CD14-positive monocyte (primary cell): ENCODE results near the gene CDC14B. TPM values are rescaled to one million over a fixed set of nuclear protein-coding genes. Genes with fewer than 3 reads are reported as not detected.

ENCODE experiments used
- DNase-seq, 3 donors: peaks; one replicate each; pipeline ENCODE4 v3.0.0-alpha.2; 2011 to 2022
- H2AFZ ChIP-seq: 2 replicates; pipeline ENCODE4 v1.6.0; 2012; ENCODE audit warnings: mild to moderate bottlenecking, low read depth, low read length, inconsistent platforms; ENCODE audit not compliant: insufficient read depth, poor library complexity, severe bottlenecking
- H3K27ac ChIP-seq, 2 donors: 1 replicate in 1 of 2; 2 replicates in 1 of 2; pipeline ENCODE4 v1.5.1; 2012 to 2013; ENCODE audit warnings: low read length in 2 of 2, control low read depth in 1 of 2, inconsistent platforms in 1 of 2, low read depth in 1 of 2, mild to moderate bottlenecking in 1 of 2
- H3K27me3 ChIP-seq, 2 donors: one replicate each; pipeline versions ENCODE4 v1.6.0 to v1.6.1; 2011 to 2013; ENCODE audit warnings: low read length in 2 of 2; ENCODE audit not compliant: control insufficient read depth in 2 of 2, insufficient read depth in 2 of 2
- H3K36me3 ChIP-seq, 2 donors: replicated peaks in 1 of 2; 1 replicate in 1 of 2; 2 replicates in 1 of 2; pipeline versions ENCODE4 v1.5.1 to v1.6.1; 2012 to 2013; ENCODE audit warnings: low read length in 2 of 2, control low read depth in 1 of 2, inconsistent platforms in 1 of 2, mild to moderate bottlenecking in 1 of 2; ENCODE audit not compliant: insufficient read depth in 2 of 2, control insufficient read depth in 1 of 2
- H3K4me1 ChIP-seq, 2 donors: 1 replicate in 1 of 2; 2 replicates in 1 of 2; pipeline versions ENCODE4 v1.5.1 to v1.6.1; 2012 to 2013; ENCODE audit warnings: low read length in 2 of 2, control low read depth in 1 of 2, inconsistent platforms in 1 of 2, mild to moderate bottlenecking in 1 of 2, moderate library complexity in 1 of 2; ENCODE audit not compliant: insufficient read depth in 2 of 2, control insufficient read depth in 1 of 2
- H3K4me2 ChIP-seq: replicated peaks from 2 replicates; pipeline ENCODE3; 2012; ENCODE audit warnings: low read length, moderate library complexity, mild to moderate bottlenecking; ENCODE audit not compliant: poor library complexity, severe bottlenecking; ENCODE audit errors: extremely low read depth
- H3K4me3 ChIP-seq, 3 experiments: fragments of 200-600 bp in 1 of 3; sonication (generic) in 1 of 3; replicated peaks in 1 of 3; 1 replicate in 2 of 3; 2 replicates in 1 of 3; pipeline ENCODE4 v1.5.1; 2011 to 2013; ENCODE audit warnings: low read length in 3 of 3, mild to moderate bottlenecking in 3 of 3, control low read depth in 2 of 3, low read depth in 2 of 3, inconsistent platforms in 1 of 3, moderate library complexity in 1 of 3
- H3K79me2 ChIP-seq: 2 replicates; pipeline ENCODE4 v1.6.0; 2012; ENCODE audit warnings: mild to moderate bottlenecking, control low read depth, inconsistent platforms, low read length, moderate library complexity; ENCODE audit not compliant: insufficient read depth
- H3K9ac ChIP-seq: 2 replicates; pipeline ENCODE4 v1.6.0; 2017; ENCODE audit warnings: low read length, mild to moderate bottlenecking; ENCODE audit not compliant: insufficient read depth, poor library complexity, severe bottlenecking
- H3K9me3 ChIP-seq, 2 donors: replicated peaks in 1 of 2; 1 replicate in 1 of 2; 2 replicates in 1 of 2; pipeline versions ENCODE4 v1.5.1 to v1.6.1; 2012 to 2013; ENCODE audit warnings: low read length in 2 of 2, control low read depth in 1 of 2; ENCODE audit not compliant: control insufficient read depth in 1 of 2, insufficient read depth in 1 of 2
- H4K20me1 ChIP-seq: 2 replicates; pipeline ENCODE4 v1.6.0; 2012; ENCODE audit warnings: mild to moderate bottlenecking, low read length, control low read depth, moderate library complexity; ENCODE audit not compliant: insufficient read depth
- H3K27ac Mint-ChIP-seq, 7 donors: one replicate each; pipeline ENCODE4 v1.8.0; 2020; ENCODE audit warnings: mild to moderate bottlenecking in 7 of 7, mixed read lengths in 7 of 7, moderate library complexity in 6 of 7, inconsistent platforms in 2 of 7
- H3K27me3 Mint-ChIP-seq, 3 donors: one replicate each; pipeline ENCODE4 v1.8.0; 2021 to 2022; ENCODE audit warnings: low read depth in 3 of 3, mild to moderate bottlenecking in 3 of 3, mixed read lengths in 3 of 3, moderate library complexity in 3 of 3, inconsistent platforms in 1 of 3
- H3K36me3 Mint-ChIP-seq, 2 donors: one replicate each; pipeline ENCODE4 v1.8.0; 2020; ENCODE audit warnings: mixed read lengths in 2 of 2, inconsistent platforms in 1 of 2, mild to moderate bottlenecking in 1 of 2
- H3K4me1 Mint-ChIP-seq: one replicate; pipeline ENCODE4 v1.8.0; 2020; ENCODE audit warnings: mild to moderate bottlenecking, mixed read lengths
- H3K4me3 Mint-ChIP-seq, 2 donors: one replicate each; pipeline ENCODE4 v1.8.0; 2020; ENCODE audit warnings: mild to moderate bottlenecking in 2 of 2, mixed read lengths in 2 of 2, moderate library complexity in 1 of 2
- H3K9me3 Mint-ChIP-seq, 7 donors: one replicate each; pipeline ENCODE4 v1.8.0; 2020 to 2022; ENCODE audit warnings: mixed read lengths in 7 of 7, mild to moderate bottlenecking in 6 of 7, moderate library complexity in 6 of 7, inconsistent platforms in 2 of 7
- WGBS: methylation state at CpG from one replicate; pipeline ENCODE4 v1.1.5; 2013; ENCODE audit warnings: missing lambda C conversion rate; ENCODE audit not compliant: insufficient coverage; 5-methylcytosine and 5-hydroxymethylcytosine counted together
- intact Hi-C, 2 donors: fragments of 100-400 bp; cut with micrococcal nuclease; formaldehyde crosslinking; loops; one replicate each; pipeline versions ENCODE4 v1.15.0 to v1.15.1; 2023
- polyA plus RNA-seq, 3 donors: library from polyadenylated mRNA; depleted of rRNA in 1 of 3; unstranded in 2 of 3; stranded (reverse) in 1 of 3; fragments of 300-500 nt in 2 of 3; fragments of >200 nt in 1 of 3; fragmentation: Illumina TruSeq in 2 of 3; gene quantifications; 1 replicate in 2 of 3; 2 replicates in 1 of 3; pipeline ENCODE4 v1.2.3, GENCODE V29; 2012 to 2021
- TF ChIP-seq, protein P1 (sequence below): fragments of 200-600 bp; IDR thresholded peaks from one replicate; pipeline ENCODE4 v1.8.0; 2022; ENCODE audit warnings: antibody characterized with exemption, mild to moderate bottlenecking

Gene CDC14B
- polyA plus RNA-seq, 3 donors: 0.03 to 0.47 (median 0.44) TPM

DNA sequence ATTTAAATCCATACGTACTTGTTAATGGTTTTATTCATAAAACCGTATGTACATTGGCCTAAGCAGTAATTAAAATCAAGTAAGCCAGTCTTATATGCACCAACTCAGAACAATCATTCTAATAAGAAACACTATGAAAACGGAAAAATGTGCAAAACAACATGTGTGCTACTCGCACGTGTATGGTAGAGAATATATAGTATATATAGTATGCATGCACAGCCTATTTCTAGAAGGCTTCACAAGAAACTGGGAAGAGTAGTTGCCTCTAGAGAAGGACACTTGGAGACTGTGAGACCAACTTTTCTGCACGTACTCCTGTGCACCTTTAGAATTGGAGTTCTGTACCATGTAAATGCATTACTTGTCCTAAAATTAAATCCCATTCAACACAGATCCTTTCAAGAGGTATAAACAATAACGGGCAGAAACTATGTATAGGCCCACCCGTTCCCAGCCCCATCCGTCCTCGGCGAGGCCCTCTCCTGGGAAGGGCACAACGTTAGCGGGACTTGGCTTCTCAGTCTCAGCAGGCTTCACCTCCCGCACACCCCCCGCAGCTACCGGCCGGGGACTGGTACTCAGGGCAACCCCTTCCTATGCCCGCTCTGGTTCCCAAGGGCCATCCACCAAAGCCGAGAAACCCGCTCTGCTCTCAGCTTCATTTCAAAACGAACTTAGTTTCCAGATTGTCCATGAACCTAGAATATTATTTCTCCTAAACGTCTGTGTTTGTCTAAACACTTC, 2.0 kb downstream of the CDC14B start:
- Histone ChIP-seq H3K4me2 (no peak overlapping the region), H4K20me1 (no peaks in the 10 kb centered on the region), H3K9ac (no peak overlapping the region), H3K27me3 (peaks cover 48 to 77% of the 10 kb centered on the region in 2 donors), H3K79me2 (no peaks in the 10 kb centered on the region), H3K36me3 (no peaks in the 10 kb centered on the region), H3K4me1 (peaks cover 8 to 10% of the 10 kb centered on the region in 2 donors), H2AFZ (no peak overlapping the region), H3K27ac (no peak overlapping the region), H3K4me3 (no peak overlapping the region), H3K9me3 (peaks cover 5 to 8% of the 10 kb centered on the region in 2 donors)
- Mint-ChIP-seq H3K4me3 (peak overlapping the region in 1 of 2 donors; percentile 81), H3K4me1 (peaks cover 15% of the 10 kb centered on the region), H3K36me3 (peaks cover 0 to 4% of the 10 kb centered on the region in 2 donors), H3K9me3 (peaks cover 0 to 21% (median 8%) of the 10 kb centered on the region in 7 donors), H3K27ac (no peak overlapping the region), H3K27me3 (peaks cover 58 to 81% (median 66%) of the 10 kb centered on the region in 3 donors)
- intact Hi-C loops: no loop called here
- DNase-seq: no peak
- TF ChIP-seq, protein P1, sequence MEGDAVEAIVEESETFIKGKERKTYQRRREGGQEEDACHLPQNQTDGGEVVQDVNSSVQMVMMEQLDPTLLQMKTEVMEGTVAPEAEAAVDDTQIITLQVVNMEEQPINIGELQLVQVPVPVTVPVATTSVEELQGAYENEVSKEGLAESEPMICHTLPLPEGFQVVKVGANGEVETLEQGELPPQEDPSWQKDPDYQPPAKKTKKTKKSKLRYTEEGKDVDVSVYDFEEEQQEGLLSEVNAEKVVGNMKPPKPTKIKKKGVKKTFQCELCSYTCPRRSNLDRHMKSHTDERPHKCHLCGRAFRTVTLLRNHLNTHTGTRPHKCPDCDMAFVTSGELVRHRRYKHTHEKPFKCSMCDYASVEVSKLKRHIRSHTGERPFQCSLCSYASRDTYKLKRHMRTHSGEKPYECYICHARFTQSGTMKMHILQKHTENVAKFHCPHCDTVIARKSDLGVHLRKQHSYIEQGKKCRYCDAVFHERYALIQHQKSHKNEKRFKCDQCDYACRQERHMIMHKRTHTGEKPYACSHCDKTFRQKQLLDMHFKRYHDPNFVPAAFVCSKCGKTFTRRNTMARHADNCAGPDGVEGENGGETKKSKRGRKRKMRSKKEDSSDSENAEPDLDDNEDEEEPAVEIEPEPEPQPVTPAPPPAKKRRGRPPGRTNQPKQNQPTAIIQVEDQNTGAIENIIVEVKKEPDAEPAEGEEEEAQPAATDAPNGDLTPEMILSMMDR: no peak
- 92% methylated on average over 18 of the region's 22 CpGs for WGBS

DNA sequence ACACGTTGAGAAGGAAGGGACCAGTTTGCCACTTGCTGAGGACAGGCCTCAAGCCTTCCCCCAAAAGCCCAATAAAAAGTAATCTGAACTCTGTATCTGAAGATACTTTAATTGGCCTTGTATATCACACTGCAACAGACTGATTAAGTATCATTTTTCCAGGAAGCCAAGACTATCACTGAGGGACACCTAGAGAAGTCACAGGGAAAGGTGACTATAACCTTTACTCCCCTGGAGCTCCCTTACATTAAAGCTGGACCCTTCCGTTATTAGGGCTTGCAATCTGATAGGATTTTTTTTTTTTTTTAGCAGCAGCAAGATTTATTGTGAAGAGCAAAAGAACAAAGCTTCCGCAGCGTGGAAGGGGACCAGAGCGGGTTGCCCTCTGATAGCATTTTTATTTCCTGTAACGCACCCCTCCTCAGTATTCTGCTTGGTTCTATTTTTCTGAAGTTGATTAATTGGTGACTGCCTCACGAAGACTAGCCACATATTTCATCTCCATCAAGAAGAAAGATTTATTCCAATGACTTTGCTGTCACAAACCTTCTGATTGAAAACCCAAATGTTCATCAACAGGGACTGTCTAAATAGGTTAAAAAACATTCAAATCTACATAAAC, 2.7 kb downstream of the CDC14B start:
- H3K27ac ChIP-seq: no peak overlapping the region
- Mint-ChIP-seq H3K4me1 (peaks cover 15% of the 10 kb centered on the region), H3K4me3 (peak overlapping the region in 1 of 2 donors; percentile 81), H3K27me3 (peaks cover 54 to 83% (median 68%) of the 10 kb centered on the region in 3 donors), H3K9me3 (peaks cover 0 to 21% (median 8%) of the 10 kb centered on the region in 7 donors), H3K27ac (no peak overlapping the region), H3K36me3 (peaks cover 0 to 4% of the 10 kb centered on the region in 2 donors)
- H3K9ac ChIP-seq: no peak overlapping the region
- no peaks in the 10 kb centered on the region for H4K20me1 ChIP-seq
- peaks cover 5 to 8% of the 10 kb centered on the region in 2 donors for H3K9me3 ChIP-seq
- intact Hi-C loops: no loop called here
- TF ChIP-seq, protein P1: no peak
- no peak for DNase-seq
- H3K4me2 ChIP-seq: no peak overlapping the region
- no peak overlapping the region for H3K4me3 ChIP-seq
- no CpG with 5 or more reads among the region's 7 CpGs for WGBS
- peaks cover 8 to 10% of the 10 kb centered on the region in 2 donors for H3K4me1 ChIP-seq
- H2AFZ ChIP-seq: no peak overlapping the region
- H3K36me3 ChIP-seq: no peaks in the 10 kb centered on the region
- H3K27me3 ChIP-seq: peaks cover 52 to 83% of the 10 kb centered on the region in 2 donors
- H3K79me2 ChIP-seq: no peaks in the 10 kb centered on the region
